GM18870 (cell line): ENCODE data around the gene BSX.

Experiments used
- ATAC-seq: cut with Tn5 transposase; IDR thresholded peaks from one replicate; pipeline ENCODE4 v1.9.1; 2021; ENCODE audit warnings: moderate library complexity; ENCODE audit not compliant: unreplicated experiment

BSX gene

DNA sequence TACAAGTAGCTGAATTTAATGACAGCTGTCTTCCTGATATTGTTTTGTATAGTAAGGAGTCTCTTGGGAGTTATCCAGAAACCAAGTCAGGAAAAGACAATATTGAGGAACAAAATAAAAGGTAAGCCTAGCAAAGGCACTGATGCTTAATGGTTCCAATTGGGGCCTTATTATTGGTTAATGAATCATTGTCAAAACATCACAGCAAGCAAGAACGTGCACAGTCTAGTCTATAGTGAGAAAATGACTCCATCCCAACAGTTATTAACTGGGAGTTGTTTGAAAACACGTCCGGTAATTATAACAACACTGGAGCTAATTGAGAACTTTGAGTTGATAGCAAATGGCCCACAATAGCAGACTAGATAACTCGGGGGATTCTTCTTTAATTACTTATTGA is 17.7 kb downstream of the BSX start:
- ATAC-seq = no peak

DNA sequence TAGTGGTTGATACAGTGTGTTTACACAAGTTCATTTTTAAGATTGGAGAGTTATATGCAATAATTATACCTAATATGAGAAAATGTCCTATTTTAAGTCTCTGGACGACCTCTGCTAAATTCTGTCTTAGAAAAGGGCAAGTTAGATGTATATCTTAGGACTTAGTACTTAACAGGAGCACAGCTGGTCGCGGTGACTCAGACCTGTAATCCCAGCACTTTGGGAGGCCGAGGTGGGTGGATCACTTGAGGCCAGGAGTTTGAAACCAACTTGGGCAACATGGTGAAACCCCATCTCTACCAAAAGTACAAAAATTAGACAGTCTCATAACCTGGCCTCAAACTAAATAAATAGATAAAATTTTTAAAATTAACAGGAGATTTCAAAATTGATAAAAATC is 27.2 kb downstream of the BSX start:
- no peak for ATAC-seq

DNA sequence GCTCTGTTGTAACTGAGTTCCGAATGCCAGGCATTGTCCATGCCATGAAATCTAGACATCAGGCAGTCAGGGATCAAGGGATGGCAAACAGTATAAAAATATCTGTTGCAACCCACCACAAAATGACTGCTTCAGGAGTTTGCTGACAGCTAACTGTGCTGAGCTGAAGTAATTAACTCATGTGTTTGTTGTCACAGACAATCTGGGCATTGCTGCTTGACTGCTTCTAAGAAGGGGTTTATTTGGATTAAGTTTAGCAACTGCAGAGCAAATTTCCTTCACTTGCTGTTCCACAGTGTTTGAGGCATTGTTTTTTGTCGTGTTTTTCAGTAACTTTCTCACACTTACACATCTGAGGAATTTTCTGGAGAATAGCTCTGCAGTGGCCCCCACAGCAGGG is 30.4 kb downstream of the BSX start:
- no peak for ATAC-seq

DNA sequence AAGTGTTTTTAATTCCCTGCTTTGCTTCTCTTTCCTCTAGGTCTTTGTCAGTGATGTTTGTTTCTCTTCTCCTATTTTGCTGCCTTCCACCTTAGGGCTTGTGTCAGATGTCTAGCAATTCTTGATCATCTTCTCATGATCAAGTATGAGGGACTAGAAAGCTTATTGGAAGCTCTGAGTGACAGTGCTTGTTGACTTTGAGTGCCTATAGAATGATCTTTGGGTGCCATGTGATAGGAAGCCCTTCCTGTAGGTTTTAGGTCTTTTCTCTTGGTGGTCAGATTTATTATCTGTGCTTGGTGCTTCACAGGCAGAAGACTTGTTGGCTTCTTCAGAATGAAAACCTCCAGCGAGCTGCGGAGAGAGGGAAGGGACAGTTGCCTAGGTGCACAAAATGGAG is 43.1 kb downstream of the BSX start:
- ATAC-seq = no peak

DNA sequence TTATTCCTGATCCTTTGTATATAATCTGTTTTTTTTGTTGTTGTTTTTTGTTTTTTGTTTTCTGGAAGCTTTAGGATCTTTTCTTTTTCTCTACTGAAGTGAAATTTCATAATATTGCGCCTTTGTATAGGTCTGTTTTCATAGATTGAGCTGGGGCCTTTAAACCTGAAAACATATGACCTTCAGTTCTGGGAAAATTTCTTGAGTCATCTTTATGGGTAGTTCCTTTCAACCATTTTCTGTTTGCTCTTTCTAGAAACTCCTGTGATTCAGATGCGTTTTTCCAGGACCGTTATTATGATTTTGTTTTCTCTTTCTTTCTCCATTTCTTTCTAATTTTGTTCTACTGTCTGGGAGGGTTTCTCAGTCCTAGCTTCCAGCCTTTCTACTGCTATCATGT is 43.7 kb downstream of the BSX start:
- no peak for ATAC-seq

DNA sequence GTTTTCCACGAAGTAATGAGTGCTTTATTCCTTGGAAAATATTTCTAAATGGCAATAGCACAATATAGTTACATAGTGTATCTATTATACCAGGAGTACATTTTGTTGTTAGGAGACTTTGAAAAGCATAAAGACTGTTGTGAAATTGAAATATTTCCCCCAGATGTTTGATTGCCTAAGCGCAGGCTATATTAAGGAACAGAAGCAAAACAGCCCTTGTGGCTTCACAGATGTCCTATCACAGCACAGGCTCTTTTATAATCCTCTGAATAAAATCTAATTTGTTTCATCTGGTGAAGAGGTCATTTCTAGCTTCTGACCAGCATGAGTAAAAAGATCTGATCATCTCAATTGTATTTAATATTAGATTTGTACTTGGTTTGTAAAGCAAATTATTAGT is 48.2 kb downstream of the BSX start:
- ATAC-seq = no peak

DNA sequence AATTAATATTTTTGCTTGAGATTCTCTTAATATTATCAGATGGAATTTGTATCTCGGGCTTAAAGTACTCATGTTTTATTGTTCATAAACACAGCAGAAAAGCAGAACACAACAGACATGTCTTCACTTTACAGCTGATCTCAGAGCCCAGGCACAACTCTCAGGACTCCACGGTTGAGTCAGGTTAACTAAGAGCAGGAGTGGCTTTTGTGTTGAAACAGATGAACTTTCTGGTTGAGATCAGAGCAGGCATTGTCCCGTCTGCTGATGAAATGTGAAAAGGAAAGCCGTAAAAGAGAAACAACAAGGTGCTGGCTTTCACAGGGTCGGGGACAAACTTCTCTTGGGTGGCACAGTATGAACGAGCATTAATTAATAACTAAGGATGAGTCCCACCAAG is 50.1 kb downstream of the BSX start:
- no peak for ATAC-seq
